T-helper 22 cell (primary cell): ENCODE results near the gene SLC35E2B.
A peak's percentile ranks its signal among the peaks of the same experiment; 100 is the strongest.

ENCODE experiments used
- DNase-seq: peaks from one replicate; pipeline ENCODE4 v3.0.0-alpha.2; 2020; ENCODE audit warnings: low read depth

The SLC35E2B gene

GRCh38 chr1:1623631-1624442 lies 68.8 kb downstream of the SLC35E2B start:
- DNase-seq: no peak

- no peak for DNase-seq
Observed at GRCh38 chr1:1623181-1623630, 69.4 kb downstream of the SLC35E2B start.

GRCh38 chr1:1622788-1623094 lies 69.9 kb downstream of the SLC35E2B start:
- no peak for DNase-seq

- DNase-seq: no peak
Observed at GRCh38 chr1:1622010-1622787, 70.4 kb downstream of the SLC35E2B start.

GRCh38 chr1:1621173-1622009 lies 71.2 kb downstream of the SLC35E2B start:
- DNase-seq: no peak

- DNase-seq: no peak
Observed at GRCh38 chr1:1620433-1621139, 72.0 kb downstream of the SLC35E2B start.

- no peak for DNase-seq
Observed at GRCh38 chr1:1619917-1620361, 72.7 kb downstream of the SLC35E2B start.

GRCh38 chr1:1618396-1619068 lies 74.1 kb downstream of the SLC35E2B start:
- no peak for DNase-seq

- DNase-seq: no peak
Observed at GRCh38 chr1:1617925-1618324, 74.7 kb downstream of the SLC35E2B start.

- DNase-seq: no peak
Observed at GRCh38 chr1:1617516-1617915, 75.1 kb downstream of the SLC35E2B start.

- DNase-seq: no peak
Observed at GRCh38 chr1:1616838-1617237, 75.8 kb downstream of the SLC35E2B start.

GRCh38 chr1:1616045-1616790 lies 76.4 kb downstream of the SLC35E2B start:
- DNase-seq: peak; percentile 27

GRCh38 chr1:1615256-1616044 lies 77.1 kb downstream of the SLC35E2B start, which contains the start of gene MIB2:
TSS of gene MIB2 (plus strand) at chr1:1615500. CDS start at chr1:1623453, 7,953 bp downstream.
- peak; percentile 98 for DNase-seq

GRCh38 chr1:1614954-1615255 lies 77.7 kb downstream of the SLC35E2B start:
- DNase-seq: no peak

- peak; percentile 35 for DNase-seq
Observed at GRCh38 chr1:1614204-1614953, 78.2 kb downstream of the SLC35E2B start.

- no peak for DNase-seq
Observed at GRCh38 chr1:1613509-1614082, 79.0 kb downstream of the SLC35E2B start.

- no peak for DNase-seq
Observed at GRCh38 chr1:1612104-1612400, 80.5 kb downstream of the SLC35E2B start.

GRCh38 chr1:1610796-1611195 lies 81.8 kb downstream of the SLC35E2B start:
- DNase-seq: no peak
